Mucosa of rectum (tissue), 2 donors: ENCODE results near the gene HYCC1.
"Not testable (repeated sequence)": the region's sequence is repeated elsewhere in the genome, so short reads cannot be mapped to it uniquely, and the experiment has no call there.

Experiments
- H3K27ac ChIP-seq, 2 donors: one replicate each; pipeline ENCODE4 v1.7.0; 2013; ENCODE audit warnings: inconsistent platforms in 2 of 2, low read depth in 2 of 2, low read length in 2 of 2
- H3K27me3 ChIP-seq, 2 donors: one replicate each; pipeline ENCODE4 v1.7.0; 2013; ENCODE audit warnings: low read length in 2 of 2; ENCODE audit not compliant: control insufficient read depth in 2 of 2, insufficient read depth in 2 of 2
- H3K36me3 ChIP-seq, 2 donors: one replicate each; pipeline ENCODE4 v1.7.0; 2013; ENCODE audit warnings: low read length in 2 of 2; ENCODE audit not compliant: control insufficient read depth in 2 of 2, insufficient read depth in 2 of 2
- H3K4me1 ChIP-seq, 2 donors: one replicate each; pipeline ENCODE4 v1.7.0; 2013; ENCODE audit warnings: low read length in 2 of 2, mild to moderate bottlenecking in 1 of 2; ENCODE audit not compliant: control insufficient read depth in 2 of 2, insufficient read depth in 2 of 2
- H3K4me3 ChIP-seq, 2 donors: one replicate each; pipeline ENCODE4 v1.7.0; 2013; ENCODE audit warnings: low read length in 2 of 2
- H3K9ac ChIP-seq, 2 donors: one replicate each; pipeline ENCODE4 v1.7.0; 2013; ENCODE audit warnings: low read length in 2 of 2, low read depth in 1 of 2, mild to moderate bottlenecking in 1 of 2
- H3K9me3 ChIP-seq, 2 donors: one replicate each; pipeline ENCODE4 v1.7.0; 2013; ENCODE audit warnings: low read length in 2 of 2; ENCODE audit not compliant: control insufficient read depth in 2 of 2
- donor health status: healthy.
- donor health status: Normal muscosa, but diverticular disease.

HYCC1 gene

GRCh38 chr7:22989643-22990587 is 24.0 kb downstream of the HYCC1 start:
- Histone ChIP-seq H3K36me3 (no peaks in the 10 kb centered on the region), H3K4me3 (no peak overlapping the region), H3K9me3 (no peaks in the 10 kb centered on the region), H3K4me1 (no peaks in the 10 kb centered on the region), H3K9ac (no peak overlapping the region), H3K27me3 (no peaks in the 10 kb centered on the region), H3K27ac (no peak overlapping the region)

- no peaks in the 10 kb centered on the region for H3K36me3 ChIP-seq
Observed at GRCh38 chr7:22985436-22985835, 28.5 kb downstream of the HYCC1 start.

GRCh38 chr7:22983257-22983855 is 30.6 kb downstream of the HYCC1 start:
- Histone ChIP-seq H3K36me3 (no peaks in the 10 kb centered on the region), H3K4me3 (no peak overlapping the region), H3K27me3 (no peaks in the 10 kb centered on the region), H3K4me1 (no peaks in the 10 kb centered on the region), H3K9ac (no peak overlapping the region), H3K27ac (no peak overlapping the region), H3K9me3 (no peaks in the 10 kb centered on the region)

More at GRCh38 chr7:22985436-22985835, 28.5 kb downstream of the HYCC1 start:
- H3K27ac ChIP-seq, result no peak overlapping the region
- no peaks in the 10 kb centered on the region for H3K4me1 ChIP-seq
- no peak overlapping the region for H3K9ac ChIP-seq
- H3K27me3 ChIP-seq, result no peaks in the 10 kb centered on the region
- no peak overlapping the region for H3K4me3 ChIP-seq
- no peaks in the 10 kb centered on the region for H3K9me3 ChIP-seq

- Histone ChIP-seq H3K4me1 (no peaks in the 10 kb centered on the region), H3K36me3 (no peaks in the 10 kb centered on the region), H3K27me3 (no peaks in the 10 kb centered on the region), H3K27ac (no peak overlapping the region), H3K9me3 (no peaks in the 10 kb centered on the region), H3K9ac (no peak overlapping the region), H3K4me3 (no peak overlapping the region)
Observed at GRCh38 chr7:22980422-22980821, 33.5 kb downstream of the HYCC1 start.

- Histone ChIP-seq H3K27ac (no peak overlapping the region), H3K4me1 (no peaks in the 10 kb centered on the region), H3K36me3 (no peaks in the 10 kb centered on the region), H3K4me3 (no peak overlapping the region), H3K9me3 (no peaks in the 10 kb centered on the region), H3K27me3 (no peaks in the 10 kb centered on the region), H3K9ac (no peak overlapping the region)
Observed at GRCh38 chr7:22979861-22980260, 34.1 kb downstream of the HYCC1 start.

- Histone ChIP-seq H3K9me3 (no peaks in the 10 kb centered on the region), H3K9ac (no peak overlapping the region), H3K36me3 (no peaks in the 10 kb centered on the region), H3K4me3 (no peak overlapping the region), H3K27ac (no peak overlapping the region), H3K4me1 (no peaks in the 10 kb centered on the region), H3K27me3 (no peaks in the 10 kb centered on the region)
Observed at GRCh38 chr7:22979251-22979650, 34.7 kb downstream of the HYCC1 start.

- H3K27me3 ChIP-seq, H3K27ac ChIP-seq, H3K4me1 ChIP-seq, H3K9me3 ChIP-seq, H3K36me3 ChIP-seq, H3K9ac ChIP-seq, H3K4me3 ChIP-seq: not testable (repeated sequence)
Observed at GRCh38 chr7:22974636-22975035, 39.3 kb downstream of the HYCC1 start.

GRCh38 chr7:22972207-22972606 is 41.7 kb downstream of the HYCC1 start:
- Histone ChIP-seq H3K27ac (no peak overlapping the region), H3K36me3 (no peaks in the 10 kb centered on the region), H3K27me3 (no peaks in the 10 kb centered on the region), H3K4me3 (no peak overlapping the region), H3K9ac (no peak overlapping the region), H3K9me3 (no peaks in the 10 kb centered on the region), H3K4me1 (no peaks in the 10 kb centered on the region)

GRCh38 chr7:22969010-22969431 is 44.9 kb downstream of the HYCC1 start:
- Histone ChIP-seq H3K27me3 (no peaks in the 10 kb centered on the region), H3K4me3 (no peak overlapping the region), H3K4me1 (no peaks in the 10 kb centered on the region), H3K27ac (no peak overlapping the region), H3K9ac (no peak overlapping the region), H3K36me3 (no peaks in the 10 kb centered on the region), H3K9me3 (no peaks in the 10 kb centered on the region)
